Body of pancreas (tissue), 4 donors: ENCODE results near the gene ZNF530.

Source experiments
- POLR2A ChIP-seq, 3 donors: fragments of 450-650 bp; IDR thresholded peaks; one replicate each; pipeline ENCODE4 v1.6.1; 2016; ENCODE audit warnings: antibody characterized with exemption in 3 of 3, mild to moderate bottlenecking in 2 of 3
- TF ChIP-seq, protein P1 (sequence below), 7 experiments: fragments of 450-650 bp in 4 of 7; fragments of 200-600 bp in 3 of 7; sonication (generic) in 3 of 7; IDR thresholded peaks; one replicate each; pipeline ENCODE4 v1.5.1; 2016 to 2019; ENCODE audit warnings: antibody characterized with exemption in 7 of 7

DNA sequence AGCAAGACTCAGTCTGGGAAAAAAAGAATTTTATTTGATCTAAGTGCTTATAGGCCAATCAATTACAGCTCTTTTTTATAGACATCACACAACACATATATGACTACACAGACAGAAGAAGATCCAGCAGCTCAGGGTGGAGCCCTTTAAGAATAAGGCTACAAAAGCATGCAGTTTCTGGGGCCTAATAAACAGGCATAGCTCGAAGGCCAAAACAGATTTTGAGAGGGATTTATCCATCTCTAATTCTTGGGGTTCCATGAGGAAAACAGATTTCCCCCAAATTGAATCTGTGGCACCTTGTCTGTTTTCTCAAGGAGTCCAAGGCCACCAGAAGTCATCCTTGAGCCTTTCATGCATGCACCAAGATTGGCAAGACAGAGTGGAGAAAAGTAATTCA lies 36.1 kb upstream of the ZNF530 start:
- TF ChIP-seq, protein P1, sequence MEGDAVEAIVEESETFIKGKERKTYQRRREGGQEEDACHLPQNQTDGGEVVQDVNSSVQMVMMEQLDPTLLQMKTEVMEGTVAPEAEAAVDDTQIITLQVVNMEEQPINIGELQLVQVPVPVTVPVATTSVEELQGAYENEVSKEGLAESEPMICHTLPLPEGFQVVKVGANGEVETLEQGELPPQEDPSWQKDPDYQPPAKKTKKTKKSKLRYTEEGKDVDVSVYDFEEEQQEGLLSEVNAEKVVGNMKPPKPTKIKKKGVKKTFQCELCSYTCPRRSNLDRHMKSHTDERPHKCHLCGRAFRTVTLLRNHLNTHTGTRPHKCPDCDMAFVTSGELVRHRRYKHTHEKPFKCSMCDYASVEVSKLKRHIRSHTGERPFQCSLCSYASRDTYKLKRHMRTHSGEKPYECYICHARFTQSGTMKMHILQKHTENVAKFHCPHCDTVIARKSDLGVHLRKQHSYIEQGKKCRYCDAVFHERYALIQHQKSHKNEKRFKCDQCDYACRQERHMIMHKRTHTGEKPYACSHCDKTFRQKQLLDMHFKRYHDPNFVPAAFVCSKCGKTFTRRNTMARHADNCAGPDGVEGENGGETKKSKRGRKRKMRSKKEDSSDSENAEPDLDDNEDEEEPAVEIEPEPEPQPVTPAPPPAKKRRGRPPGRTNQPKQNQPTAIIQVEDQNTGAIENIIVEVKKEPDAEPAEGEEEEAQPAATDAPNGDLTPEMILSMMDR (IDR thresholded peaks at IDR 0.05), result no peak
- no peak for TF ChIP-seq POLR2A (IDR thresholded peaks at IDR 0.05)
